SJSA1 (cell line): ENCODE results near the gene ERVFRD-1. TPM values are rescaled to one million over a fixed set of nuclear protein-coding genes. Genes with fewer than 3 reads are reported as not detected.

Source experiments
- DNase-seq, 2 experiments: peaks; one replicate each; pipeline ENCODE4 v3.0.0-alpha.2; 2015 to 2020; ENCODE audit warnings: low spot score in 2 of 2, low read depth in 1 of 2
- H3K27ac ChIP-seq: fragments of 250-450 bp; sonication (Bioruptor Pico); 2 replicates; pipeline ENCODE4 v1.5.1; 2020; ENCODE audit warnings: mild to moderate bottlenecking, moderate library complexity
- H3K27me3 ChIP-seq: fragments of 250-450 bp; sonication (Bioruptor Pico); replicated peaks from 2 replicates; pipeline ENCODE4 v1.5.1; 2020; ENCODE audit warnings: mild to moderate bottlenecking, moderate library complexity
- H3K36me3 ChIP-seq: fragments of 250-450 bp; sonication (Bioruptor Pico); 2 replicates; pipeline ENCODE4 v1.5.1; 2020; ENCODE audit warnings: mild to moderate bottlenecking
- H3K4me1 ChIP-seq: fragments of 250-450 bp; sonication (Bioruptor Pico); replicated peaks from 2 replicates; pipeline ENCODE4 v1.6.1; 2021; ENCODE audit warnings: mild to moderate bottlenecking
- H3K4me3 ChIP-seq: fragments of 250-450 bp; sonication (Bioruptor Pico); 2 replicates; pipeline ENCODE4 v1.5.1; 2020; ENCODE audit warnings: mild to moderate bottlenecking
- H3K9me3 ChIP-seq: fragments of 250-450 bp; sonication (Bioruptor Pico); replicated peaks from 2 replicates; pipeline ENCODE4 v1.5.1; 2020; ENCODE audit warnings: mild to moderate bottlenecking
- total RNA-seq: library from RNA; depleted of rRNA; stranded (reverse); fragments of >200 nt; shearing (Covaris generic); gene quantifications from 2 replicates; pipeline ENCODE4 v1.2.3, GENCODE V29; 2014; rRNA removed

Gene ERVFRD-1
- total RNA-seq, 1 experiment from 2014 or later = not detected

GRCh38 chr6:11066505-11067347 lies 44.8 kb downstream of the ERVFRD-1 start:
- no peak for DNase-seq
- no peaks in the 10 kb centered on the region for H3K27me3 ChIP-seq
- no peak overlapping the region for H3K4me3 ChIP-seq
- no peak overlapping the region for H3K27ac ChIP-seq
- H3K4me1 ChIP-seq = no peaks in the 10 kb centered on the region
- no peaks in the 10 kb centered on the region for H3K9me3 ChIP-seq
- no peaks in the 10 kb centered on the region for H3K36me3 ChIP-seq

DNA sequence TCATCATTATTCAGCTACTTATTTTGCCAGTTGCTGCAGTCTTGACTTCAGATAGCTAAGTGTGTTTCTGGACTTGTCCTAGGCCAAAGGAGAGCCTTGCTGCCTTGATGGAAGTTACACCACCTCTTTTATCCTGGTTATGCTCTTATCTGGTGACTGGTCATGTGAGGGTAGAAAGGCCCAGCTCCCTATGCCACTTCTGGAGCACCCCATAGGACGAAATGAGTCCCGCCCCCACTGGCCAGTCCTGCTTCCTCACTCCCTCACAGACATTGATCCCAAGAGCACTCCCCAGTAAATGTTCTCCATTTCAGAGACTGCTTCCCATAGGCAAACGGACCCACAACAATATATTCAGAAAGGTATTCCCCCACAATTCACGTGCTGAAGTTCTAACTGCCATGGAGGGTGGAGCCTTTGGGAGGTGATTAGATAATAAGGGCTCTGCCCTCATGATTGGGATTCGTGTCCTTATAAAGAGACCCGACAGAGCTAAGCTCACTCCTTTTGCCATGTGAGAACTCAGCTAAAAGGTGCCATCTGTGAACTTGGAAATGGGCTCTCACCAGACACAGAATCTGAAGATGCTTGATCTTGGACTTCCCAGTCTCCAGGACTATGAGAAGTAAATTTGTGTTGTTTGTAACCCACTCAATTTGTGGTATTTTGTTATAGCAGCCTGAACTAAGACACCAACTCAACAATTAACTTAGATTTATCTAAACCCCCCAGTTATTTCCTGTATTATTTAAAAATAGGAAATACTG lies 45.9 kb downstream of the ERVFRD-1 start:
- Histone ChIP-seq H3K36me3 (no peaks in the 10 kb centered on the region), H3K27me3 (peaks cover 3% of the 10 kb centered on the region; the same call in 1 of the 2 replicates), H3K27ac (no peak overlapping the region), H3K4me1 (no peaks in the 10 kb centered on the region), H3K9me3 (no peaks in the 10 kb centered on the region), H3K4me3 (no peak overlapping the region)
- no peak for DNase-seq

DNA sequence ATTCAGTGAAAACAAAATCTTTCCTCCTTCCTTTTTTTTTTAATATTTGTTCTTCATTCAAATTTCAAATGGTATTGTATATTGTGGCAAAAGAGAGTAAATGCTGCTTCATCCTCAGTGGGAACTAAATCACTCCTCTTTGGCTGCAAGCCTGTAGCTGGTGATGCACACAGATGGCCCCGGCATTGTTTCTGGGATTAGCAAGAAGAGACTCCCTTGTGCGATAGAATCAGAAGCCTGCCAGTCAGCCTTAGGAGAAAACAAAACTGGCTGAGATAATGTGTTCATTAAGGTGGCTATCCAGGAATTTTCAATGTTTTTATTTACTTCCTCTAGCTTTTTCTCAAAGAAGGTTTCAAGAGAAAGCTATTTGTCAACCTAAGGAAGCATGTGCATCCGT lies 46.7 kb downstream of the ERVFRD-1 start:
- Histone ChIP-seq H3K4me1 (no peaks in the 10 kb centered on the region), H3K27ac (no peak overlapping the region), H3K27me3 (peaks cover 3% of the 10 kb centered on the region; the same call in 1 of the 2 replicates), H3K36me3 (no peaks in the 10 kb centered on the region), H3K4me3 (no peak overlapping the region), H3K9me3 (no peaks in the 10 kb centered on the region)
- no peak for DNase-seq

DNA sequence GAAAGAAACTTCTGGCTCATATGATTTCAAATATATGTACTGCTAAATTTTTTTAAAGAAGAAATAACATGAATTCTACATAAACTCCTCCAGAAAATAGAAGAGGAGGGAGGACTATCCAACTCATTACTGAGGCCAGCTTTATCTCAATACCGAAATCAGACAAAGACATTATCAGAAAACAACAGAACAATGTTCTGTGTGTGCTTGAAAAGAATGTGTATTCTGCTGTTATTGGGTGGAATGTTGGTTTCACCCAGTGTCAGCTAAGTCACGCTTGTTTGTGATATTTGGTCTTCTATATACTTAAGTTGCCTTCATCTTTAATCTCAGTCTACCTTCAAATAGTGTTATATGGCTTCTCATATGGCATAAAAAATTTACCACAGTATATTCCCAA lies 48.8 kb downstream of the ERVFRD-1 start:
- Histone ChIP-seq H3K27ac (no peak overlapping the region), H3K4me3 (no peak overlapping the region), H3K27me3 (peaks cover 3% of the 10 kb centered on the region; the same call in 1 of the 2 replicates), H3K9me3 (no peaks in the 10 kb centered on the region), H3K4me1 (no peaks in the 10 kb centered on the region), H3K36me3 (no peaks in the 10 kb centered on the region)
- no peak for DNase-seq

DNA sequence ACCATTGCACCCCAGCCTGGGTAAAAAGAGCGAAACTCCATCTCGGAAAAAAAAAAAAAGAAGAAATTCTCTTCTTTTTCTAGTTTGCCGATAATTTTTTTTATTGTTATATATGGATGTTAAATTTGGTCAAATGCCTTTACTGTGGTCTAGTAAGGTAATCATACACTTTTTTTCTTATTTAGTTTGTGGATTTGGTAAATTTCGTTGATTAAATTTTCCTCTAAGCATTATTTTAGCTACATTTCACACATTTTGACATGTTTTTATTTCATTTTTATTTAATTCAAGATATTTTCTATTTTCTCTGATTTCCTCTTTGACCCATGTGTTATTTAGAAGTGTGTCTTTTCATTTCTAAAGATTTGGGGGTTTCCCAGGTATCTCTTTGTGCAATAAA lies 49.4 kb downstream of the ERVFRD-1 start:
- Histone ChIP-seq H3K4me1 (no peaks in the 10 kb centered on the region), H3K27me3 (peaks cover 3% of the 10 kb centered on the region; the same call in 1 of the 2 replicates), H3K27ac (no peak overlapping the region), H3K9me3 (no peaks in the 10 kb centered on the region), H3K4me3 (no peak overlapping the region), H3K36me3 (no peaks in the 10 kb centered on the region)
- no peak for DNase-seq

- DNase-seq = no peak
Measured at GRCh38 chr6:11058406-11058805, 53.1 kb downstream of the ERVFRD-1 start.

DNA sequence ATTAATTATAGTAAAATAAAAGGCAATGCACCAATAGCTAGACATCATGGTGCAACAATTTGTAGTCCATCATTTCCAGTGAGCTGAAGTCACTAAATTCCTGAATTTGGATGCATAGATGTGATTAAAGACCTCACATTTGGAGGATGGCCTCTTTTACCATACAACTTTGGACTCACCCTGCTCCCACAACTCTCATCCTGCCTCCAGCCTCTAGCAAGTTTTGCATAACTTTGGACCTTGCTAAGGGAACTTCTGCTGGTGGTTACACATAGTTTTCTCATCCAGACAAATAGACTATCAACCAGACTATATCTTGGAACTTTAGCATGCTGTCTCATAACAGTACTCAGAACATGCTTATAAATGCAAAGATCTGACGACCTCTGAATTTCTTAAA lies 54.7 kb downstream of the ERVFRD-1 start:
- Histone ChIP-seq H3K36me3 (no peaks in the 10 kb centered on the region), H3K27me3 (peaks cover 3% of the 10 kb centered on the region; the same call in 1 of the 2 replicates), H3K4me1 (no peaks in the 10 kb centered on the region), H3K27ac (no peak overlapping the region), H3K4me3 (no peak overlapping the region), H3K9me3 (no peaks in the 10 kb centered on the region)
- no peak for DNase-seq

More at GRCh38 chr6:11058406-11058805, 53.1 kb downstream of the ERVFRD-1 start:
- Histone ChIP-seq H3K27me3 (peaks cover 3% of the 10 kb centered on the region; the same call in 1 of the 2 replicates), H3K9me3 (no peaks in the 10 kb centered on the region), H3K27ac (no peak overlapping the region), H3K4me3 (no peak overlapping the region), H3K4me1 (no peaks in the 10 kb centered on the region), H3K36me3 (no peaks in the 10 kb centered on the region)

GRCh38 chr6:11055127-11055627 lies 56.3 kb downstream of the ERVFRD-1 start:
- H3K36me3 ChIP-seq = no peaks in the 10 kb centered on the region
- peaks cover 5% of the 10 kb centered on the region; the same call in 1 of the 2 replicates for H3K4me1 ChIP-seq
- H3K27me3 ChIP-seq = no peaks in the 10 kb centered on the region
- no peak overlapping the region for H3K4me3 ChIP-seq
- no peaks in the 10 kb centered on the region for H3K9me3 ChIP-seq
- no peak overlapping the region for H3K27ac ChIP-seq
- DNase-seq = no peak

DNA sequence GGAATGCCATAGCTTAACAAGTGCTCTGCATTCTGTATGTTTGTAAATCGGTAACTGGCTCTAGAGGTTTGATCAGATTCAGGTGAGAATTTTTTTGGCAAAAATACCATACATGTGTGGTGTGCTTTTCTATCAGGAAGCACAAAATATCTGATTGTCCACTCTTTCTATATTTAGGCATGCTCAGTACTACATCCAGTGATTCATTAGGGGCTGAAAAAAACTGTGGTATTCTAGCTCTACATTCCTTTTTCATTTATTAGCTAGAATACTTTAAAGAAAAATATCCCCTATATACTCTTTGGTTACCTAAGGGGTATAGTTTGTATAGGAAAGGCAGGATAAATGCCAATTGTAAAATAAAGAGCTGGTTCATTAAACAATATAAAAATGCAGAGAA lies 56.8 kb downstream of the ERVFRD-1 start:
- Histone ChIP-seq H3K36me3 (no peaks in the 10 kb centered on the region), H3K4me1 (peaks cover 5% of the 10 kb centered on the region; the same call in 1 of the 2 replicates), H3K27me3 (no peaks in the 10 kb centered on the region), H3K27ac (no peak overlapping the region), H3K4me3 (no peak overlapping the region), H3K9me3 (no peaks in the 10 kb centered on the region)
- DNase-seq = no peak

DNA sequence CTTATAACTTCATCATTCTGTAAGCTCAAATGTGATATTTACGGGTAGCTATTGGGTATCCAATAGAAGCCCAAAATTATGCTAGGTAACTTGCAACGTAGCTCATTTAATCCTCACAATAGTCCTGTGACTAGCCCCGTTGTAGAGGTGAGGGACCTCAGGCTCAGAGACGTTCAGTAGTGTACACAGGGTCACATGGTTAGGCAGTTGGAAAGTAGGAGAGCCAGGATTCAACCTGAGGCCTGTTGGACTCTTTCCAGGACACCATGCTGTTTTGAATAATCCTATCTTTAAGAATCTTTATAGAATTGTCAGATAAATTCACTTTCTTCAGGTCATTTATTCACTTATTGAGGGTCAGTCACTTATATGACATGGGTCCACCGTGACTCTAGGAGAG lies 58.2 kb downstream of the ERVFRD-1 start:
- Histone ChIP-seq H3K4me1 (peaks cover 5% of the 10 kb centered on the region; the same call in 1 of the 2 replicates), H3K27ac (no peak overlapping the region), H3K9me3 (no peaks in the 10 kb centered on the region), H3K4me3 (no peak overlapping the region), H3K27me3 (no peaks in the 10 kb centered on the region), H3K36me3 (no peaks in the 10 kb centered on the region)
- no peak for DNase-seq

Other genes with a start within 250 kb of the ERVFRD-1 start
- not detected in 2 replicates for gene GCM2, start 229.7 kb downstream of the ERVFRD-1 start, total RNA-seq
- 1.0 TPM in 1 of 2 replicates, not detected in the other for gene SYCP2L, start 224.7 kb downstream of the ERVFRD-1 start, total RNA-seq
- 6.8 and 10.9 TPM in 2 replicates for gene ELOVL2, start 67.4 kb downstream of the ERVFRD-1 start, total RNA-seq
- gene SMIM13, start 17.9 kb downstream of the ERVFRD-1 start, total RNA-seq = 22.1 and 35.9 TPM in 2 replicates
- 13.3 and 27.8 TPM in 2 replicates for gene NEDD9, start 120.9 kb upstream of the ERVFRD-1 start, total RNA-seq